SK-N-SH treated with all-trans-retinoic acid at 6 μM for 48 hours (cell line): Measurements from ENCODE around the gene SLC49A3.
"Not testable (repeated sequence)": the region's sequence is repeated elsewhere in the genome, so short reads cannot be mapped to it uniquely, and the experiment has no call there.

ENCODE experiments used
- ATAC-seq: fragments of 200-7000 bp; cut with Tn5 transposase; 3 replicates; pipeline ENCODE4 v1.9.1; 2020; ENCODE audit warnings: mild to moderate bottlenecking, moderate library complexity
- ARNTL ChIP-seq: fragments of 450-650 bp; formaldehyde crosslinking; IDR thresholded peaks from 2 replicates; pipeline ENCODE4 v1.5.0; 2020; ENCODE audit warnings: low read depth, mild to moderate bottlenecking, moderate library complexity, borderline replicate concordance
- BACH2 ChIP-seq: fragments of 250-450 bp; sonication (Bioruptor Pico); IDR thresholded peaks from 2 replicates; pipeline ENCODE4 v1.9.0; 2021; ENCODE audit warnings: mild to moderate bottlenecking, borderline replicate concordance
- CSDC2 ChIP-seq: fragments of 250-450 bp; sonication (Bioruptor Pico); IDR thresholded peaks from 2 replicates; pipeline ENCODE4 v1.5.0; 2020; ENCODE audit warnings: mild to moderate bottlenecking, moderate library complexity
- ESRRG ChIP-seq: fragments of 250-450 bp; sonication (Bioruptor Pico); IDR thresholded peaks from 2 replicates; pipeline ENCODE4 v1.6.1; 2021; ENCODE audit warnings: mild to moderate bottlenecking
- GLIS3 ChIP-seq: fragments of 250-450 bp; sonication (Bioruptor Pico); IDR thresholded peaks from 2 replicates; pipeline ENCODE4 v1.5.0; 2020; ENCODE audit warnings: mild to moderate bottlenecking, moderate library complexity
- ISL1 ChIP-seq: fragments of 250-450 bp; sonication (Bioruptor Pico); IDR thresholded peaks from 2 replicates; pipeline ENCODE4 v2.1.2; 2022; ENCODE audit warnings: mild to moderate bottlenecking, moderate library complexity
- OSR1 ChIP-seq: fragments of 250-450 bp; sonication (Bioruptor Pico); IDR thresholded peaks from 2 replicates; pipeline ENCODE4 v1.8.0; 2022; ENCODE audit warnings: moderate library complexity, mild to moderate bottlenecking, inconsistent platforms
- PPARA ChIP-seq: fragments of 250-450 bp; sonication (Bioruptor Pico); IDR thresholded peaks from 2 replicates; pipeline ENCODE4 v1.5.0; 2020; ENCODE audit warnings: mild to moderate bottlenecking, borderline replicate concordance
- RARB ChIP-seq: fragments of 250-450 bp; sonication (Bioruptor Pico); IDR thresholded peaks from 2 replicates; pipeline ENCODE4 v1.8.0; 2021; ENCODE audit warnings: mild to moderate bottlenecking, moderate library complexity
- SNAI2 ChIP-seq: fragments of 250-450 bp; sonication (Bioruptor Pico); IDR thresholded peaks from 2 replicates; pipeline ENCODE4 v1.5.0; 2020; ENCODE audit warnings: mild to moderate bottlenecking, moderate library complexity
- TCF4 ChIP-seq: fragments of 250-450 bp; sonication (Bioruptor Pico); IDR thresholded peaks from 2 replicates; pipeline ENCODE4 v1.8.0; 2021; ENCODE audit warnings: mild to moderate bottlenecking, moderate library complexity, borderline replicate concordance
- TOX ChIP-seq: fragments of 250-450 bp; sonication (Bioruptor Pico); IDR thresholded peaks from 2 replicates; pipeline ENCODE4 v1.8.0; 2021; ENCODE audit warnings: mild to moderate bottlenecking, moderate library complexity, borderline replicate concordance
- ZC3H10 ChIP-seq: fragments of 250-450 bp; sonication (Bioruptor Pico); IDR thresholded peaks from 2 replicates; pipeline ENCODE4 v1.5.1; 2021; ENCODE audit warnings: mild to moderate bottlenecking, moderate library complexity
- ZFP3 ChIP-seq: fragments of 250-450 bp; sonication (Bioruptor Pico); IDR thresholded peaks from 2 replicates; pipeline ENCODE4 v1.5.0; 2020; ENCODE audit warnings: mild to moderate bottlenecking, moderate library complexity
- ZFP30 ChIP-seq: fragments of 450-650 bp; formaldehyde crosslinking; IDR thresholded peaks from 2 replicates; pipeline ENCODE4 v1.5.0; 2022; ENCODE audit warnings: mild to moderate bottlenecking, moderate library complexity
- ZNF565 ChIP-seq: fragments of 450-650 bp; formaldehyde crosslinking; conservative IDR thresholded peaks from 2 replicates; pipeline ENCODE4 v1.5.0; 2020; ENCODE audit warnings: low read depth, mild to moderate bottlenecking, moderate library complexity
- ZNF70 ChIP-seq: fragments of 450-650 bp; formaldehyde crosslinking; IDR thresholded peaks from 2 replicates; pipeline ENCODE4 v1.5.0; 2020; ENCODE audit warnings: mild to moderate bottlenecking, moderate library complexity
- ZNF8 ChIP-seq: fragments of 450-650 bp; formaldehyde crosslinking; IDR thresholded peaks from 2 replicates; pipeline ENCODE4 v1.5.0; 2020; ENCODE audit warnings: mild to moderate bottlenecking, moderate library complexity
- TF ChIP-seq, protein P1 (sequence below): fragments of 250-450 bp; sonication (Bioruptor Pico); IDR thresholded peaks from 2 replicates; pipeline ENCODE4 v1.5.1; 2020; ENCODE audit warnings: low read depth, mild to moderate bottlenecking, moderate library complexity
- TF ChIP-seq, protein P2 (sequence below): fragments of 250-450 bp; sonication (Bioruptor Pico); IDR thresholded peaks from 2 replicates; pipeline ENCODE4 v1.5.1; 2021; ENCODE audit warnings: mild to moderate bottlenecking, moderate library complexity
- TF ChIP-seq, protein P3 (sequence below): fragments of 250-450 bp; sonication (Bioruptor Pico); IDR thresholded peaks from 2 replicates; pipeline ENCODE4 v1.8.0; 2020; ENCODE audit warnings: mild to moderate bottlenecking, moderate library complexity, borderline replicate concordance
- TF ChIP-seq, protein P4 (sequence below): fragments of 250-450 bp; sonication (Bioruptor Pico); IDR thresholded peaks from 2 replicates; pipeline ENCODE4 v1.5.0; 2020; ENCODE audit warnings: mild to moderate bottlenecking, moderate library complexity
- TF ChIP-seq, protein P5 (sequence below): fragments of 250-450 bp; sonication (Bioruptor Pico); IDR thresholded peaks from 2 replicates; pipeline ENCODE4 v1.8.0; 2021; ENCODE audit warnings: low read depth, mild to moderate bottlenecking, moderate library complexity, borderline replicate concordance

Gene SLC49A3

DNA sequence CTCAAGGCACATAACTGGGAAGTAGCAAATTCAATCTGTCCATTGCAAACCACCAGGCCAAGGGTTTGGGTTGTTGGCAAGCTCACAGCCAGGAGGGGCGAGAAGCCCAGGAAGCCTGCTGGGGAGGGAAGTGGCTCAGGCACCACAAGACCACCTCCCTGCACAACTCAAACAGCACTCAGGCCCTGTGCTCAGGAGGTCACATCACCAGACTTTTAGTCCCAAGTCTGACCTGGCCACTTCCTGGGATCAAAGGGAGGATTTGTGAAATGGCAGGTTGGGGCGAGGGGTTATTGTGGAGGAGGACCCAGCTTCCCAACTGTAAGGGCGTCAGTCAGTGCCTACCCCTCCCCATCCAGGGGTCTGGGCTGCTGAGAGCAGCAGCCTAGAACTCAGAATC, 17.2 kb downstream of the SLC49A3 start:
- no peak for ATAC-seq
- TF ChIP-seq BACH2 (CRISPR knock-in tag), result no peak
- TF ChIP-seq PPARA (CRISPR knock-in tag), result no peak
- no peak for TF ChIP-seq ZC3H10
- no peak for TF ChIP-seq TOX (CRISPR knock-in tag)
- no peak for TF ChIP-seq GLIS3 (CRISPR knock-in tag)
- no peak for TF ChIP-seq OSR1 (CRISPR knock-in tag)
- TF ChIP-seq ZFP30, result no peak
- TF ChIP-seq, protein P1, sequence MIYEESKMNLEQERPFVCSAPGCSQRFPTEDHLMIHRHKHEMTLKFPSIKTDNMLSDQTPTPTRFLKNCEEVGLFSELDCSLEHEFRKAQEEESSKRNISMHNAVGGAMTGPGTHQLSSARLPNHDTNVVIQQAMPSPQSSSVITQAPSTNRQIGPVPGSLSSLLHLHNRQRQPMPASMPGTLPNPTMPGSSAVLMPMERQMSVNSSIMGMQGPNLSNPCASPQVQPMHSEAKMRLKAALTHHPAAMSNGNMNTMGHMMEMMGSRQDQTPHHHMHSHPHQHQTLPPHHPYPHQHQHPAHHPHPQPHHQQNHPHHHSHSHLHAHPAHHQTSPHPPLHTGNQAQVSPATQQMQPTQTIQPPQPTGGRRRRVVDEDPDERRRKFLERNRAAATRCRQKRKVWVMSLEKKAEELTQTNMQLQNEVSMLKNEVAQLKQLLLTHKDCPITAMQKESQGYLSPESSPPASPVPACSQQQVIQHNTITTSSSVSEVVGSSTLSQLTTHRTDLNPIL, result no peak
- TF ChIP-seq TCF4 (CRISPR knock-in tag), result no peak
- no peak for TF ChIP-seq ESRRG (CRISPR knock-in tag)
- no peak for TF ChIP-seq ZNF565 (CRISPR knock-in tag)
- no peak for TF ChIP-seq CSDC2 (CRISPR knock-in tag)
- TF ChIP-seq ARNTL, result no peak
- TF ChIP-seq RARB (CRISPR knock-in tag), result no peak
- TF ChIP-seq ZNF8 (CRISPR knock-in tag), result no peak
- TF ChIP-seq, protein P2, sequence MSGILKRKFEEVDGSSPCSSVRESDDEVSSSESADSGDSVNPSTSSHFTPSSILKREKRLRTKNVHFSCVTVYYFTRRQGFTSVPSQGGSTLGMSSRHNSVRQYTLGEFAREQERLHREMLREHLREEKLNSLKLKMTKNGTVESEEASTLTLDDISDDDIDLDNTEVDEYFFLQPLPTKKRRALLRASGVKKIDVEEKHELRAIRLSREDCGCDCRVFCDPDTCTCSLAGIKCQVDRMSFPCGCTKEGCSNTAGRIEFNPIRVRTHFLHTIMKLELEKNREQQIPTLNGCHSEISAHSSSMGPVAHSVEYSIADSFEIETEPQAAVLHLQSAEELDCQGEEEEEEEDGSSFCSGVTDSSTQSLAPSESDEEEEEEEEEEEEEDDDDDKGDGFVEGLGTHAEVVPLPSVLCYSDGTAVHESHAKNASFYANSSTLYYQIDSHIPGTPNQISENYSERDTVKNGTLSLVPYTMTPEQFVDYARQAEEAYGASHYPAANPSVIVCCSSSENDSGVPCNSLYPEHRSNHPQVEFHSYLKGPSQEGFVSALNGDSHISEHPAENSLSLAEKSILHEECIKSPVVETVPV, result no peak
- TF ChIP-seq, protein P3, sequence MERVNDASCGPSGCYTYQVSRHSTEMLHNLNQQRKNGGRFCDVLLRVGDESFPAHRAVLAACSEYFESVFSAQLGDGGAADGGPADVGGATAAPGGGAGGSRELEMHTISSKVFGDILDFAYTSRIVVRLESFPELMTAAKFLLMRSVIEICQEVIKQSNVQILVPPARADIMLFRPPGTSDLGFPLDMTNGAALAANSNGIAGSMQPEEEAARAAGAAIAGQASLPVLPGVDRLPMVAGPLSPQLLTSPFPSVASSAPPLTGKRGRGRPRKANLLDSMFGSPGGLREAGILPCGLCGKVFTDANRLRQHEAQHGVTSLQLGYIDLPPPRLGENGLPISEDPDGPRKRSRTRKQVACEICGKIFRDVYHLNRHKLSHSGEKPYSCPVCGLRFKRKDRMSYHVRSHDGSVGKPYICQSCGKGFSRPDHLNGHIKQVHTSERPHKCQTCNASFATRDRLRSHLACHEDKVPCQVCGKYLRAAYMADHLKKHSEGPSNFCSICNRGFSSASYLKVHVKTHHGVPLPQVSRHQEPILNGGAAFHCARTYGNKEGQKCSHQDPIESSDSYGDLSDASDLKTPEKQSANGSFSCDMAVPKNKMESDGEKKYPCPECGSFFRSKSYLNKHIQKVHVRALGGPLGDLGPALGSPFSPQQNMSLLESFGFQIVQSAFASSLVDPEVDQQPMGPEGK (CRISPR knock-in tag), result no peak
- TF ChIP-seq, protein P4, sequence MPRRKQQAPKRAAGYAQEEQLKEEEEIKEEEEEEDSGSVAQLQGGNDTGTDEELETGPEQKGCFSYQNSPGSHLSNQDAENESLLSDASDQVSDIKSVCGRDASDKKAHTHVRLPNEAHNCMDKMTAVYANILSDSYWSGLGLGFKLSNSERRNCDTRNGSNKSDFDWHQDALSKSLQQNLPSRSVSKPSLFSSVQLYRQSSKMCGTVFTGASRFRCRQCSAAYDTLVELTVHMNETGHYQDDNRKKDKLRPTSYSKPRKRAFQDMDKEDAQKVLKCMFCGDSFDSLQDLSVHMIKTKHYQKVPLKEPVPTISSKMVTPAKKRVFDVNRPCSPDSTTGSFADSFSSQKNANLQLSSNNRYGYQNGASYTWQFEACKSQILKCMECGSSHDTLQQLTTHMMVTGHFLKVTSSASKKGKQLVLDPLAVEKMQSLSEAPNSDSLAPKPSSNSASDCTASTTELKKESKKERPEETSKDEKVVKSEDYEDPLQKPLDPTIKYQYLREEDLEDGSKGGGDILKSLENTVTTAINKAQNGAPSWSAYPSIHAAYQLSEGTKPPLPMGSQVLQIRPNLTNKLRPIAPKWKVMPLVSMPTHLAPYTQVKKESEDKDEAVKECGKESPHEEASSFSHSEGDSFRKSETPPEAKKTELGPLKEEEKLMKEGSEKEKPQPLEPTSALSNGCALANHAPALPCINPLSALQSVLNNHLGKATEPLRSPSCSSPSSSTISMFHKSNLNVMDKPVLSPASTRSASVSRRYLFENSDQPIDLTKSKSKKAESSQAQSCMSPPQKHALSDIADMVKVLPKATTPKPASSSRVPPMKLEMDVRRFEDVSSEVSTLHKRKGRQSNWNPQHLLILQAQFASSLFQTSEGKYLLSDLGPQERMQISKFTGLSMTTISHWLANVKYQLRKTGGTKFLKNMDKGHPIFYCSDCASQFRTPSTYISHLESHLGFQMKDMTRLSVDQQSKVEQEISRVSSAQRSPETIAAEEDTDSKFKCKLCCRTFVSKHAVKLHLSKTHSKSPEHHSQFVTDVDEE, result no peak
- no peak for TF ChIP-seq ZNF70 (CRISPR knock-in tag)

DNA sequence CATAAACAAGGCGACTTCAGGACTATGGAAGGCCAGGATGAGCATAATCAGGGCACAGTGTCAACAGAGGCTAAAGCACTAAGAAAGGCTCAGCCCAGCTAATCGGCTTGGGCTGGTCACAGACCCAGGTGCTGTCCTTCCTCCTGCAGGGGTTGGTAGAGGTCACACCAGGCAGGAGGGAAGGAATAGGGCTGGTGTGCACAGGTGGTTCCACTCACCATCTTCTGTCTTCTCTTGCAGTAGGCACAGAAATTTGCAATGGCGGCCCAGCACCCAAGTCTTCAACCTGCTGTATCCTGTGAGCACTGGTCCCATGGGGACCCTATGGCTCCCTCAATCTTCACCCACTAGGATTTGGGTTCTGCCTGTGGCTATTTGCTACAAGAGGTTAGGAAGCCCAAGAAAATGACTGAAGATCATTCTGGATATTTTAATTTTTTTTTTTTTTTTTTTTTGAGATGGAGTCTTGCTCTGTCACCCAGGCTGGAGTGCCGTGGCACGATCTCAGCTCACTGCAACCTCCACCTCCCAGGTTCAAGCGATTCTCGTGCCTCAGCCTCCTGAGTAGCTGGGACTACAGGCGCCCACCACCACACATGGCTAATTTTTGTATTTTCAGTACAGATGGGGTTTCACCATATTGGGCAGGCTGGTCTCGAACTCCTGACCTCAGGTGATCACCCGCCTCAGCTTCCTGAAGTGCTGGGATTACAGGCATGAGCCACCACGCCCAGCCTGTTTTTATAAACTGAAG, 19.0 kb downstream of the SLC49A3 start:
- not testable (repeated sequence) for ATAC-seq

DNA sequence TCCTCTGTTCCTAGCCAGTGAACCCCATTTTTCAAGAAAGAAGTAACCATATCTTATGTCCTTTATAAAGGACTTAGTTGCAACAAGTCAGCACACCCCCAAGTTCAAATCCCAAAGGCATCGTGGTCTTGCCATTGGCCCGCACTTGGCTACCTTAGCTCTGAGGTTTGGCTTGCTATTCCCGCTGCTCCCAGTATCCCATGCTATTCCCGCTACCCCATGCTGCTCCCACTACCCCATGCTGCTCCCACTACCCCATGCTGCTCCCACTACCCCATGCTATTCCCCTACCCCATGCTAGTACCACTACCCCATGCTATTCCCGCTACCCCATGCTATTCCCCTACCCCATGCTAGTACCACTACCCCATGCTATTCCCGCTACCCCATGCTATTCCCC, 20.7 kb downstream of the SLC49A3 start:
- ATAC-seq, result not testable (repeated sequence)

DNA sequence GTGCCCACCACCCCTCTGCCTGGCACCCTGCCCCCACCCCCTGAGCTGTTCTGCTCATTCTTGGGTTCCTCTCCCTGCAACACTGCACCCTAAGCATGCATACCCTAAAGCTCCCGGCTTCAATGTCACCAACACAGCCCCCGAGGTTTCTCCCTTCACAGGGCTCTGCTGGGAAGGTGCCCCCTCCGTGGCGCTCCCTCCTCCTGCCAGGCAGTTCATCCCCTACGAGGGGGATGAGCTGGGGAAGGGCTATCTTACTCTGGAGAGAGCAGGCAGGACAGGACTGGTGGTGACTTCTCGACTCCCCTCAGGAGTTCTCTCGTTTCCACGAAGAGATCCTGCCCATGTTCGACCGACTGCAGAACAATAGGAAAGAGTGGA, 21.4 kb downstream of the SLC49A3 start:
- no peak for TF ChIP-seq TCF4 (CRISPR knock-in tag)
- no peak for TF ChIP-seq ZC3H10
- no peak for TF ChIP-seq ZNF565 (CRISPR knock-in tag)
- TF ChIP-seq ARNTL, result no peak
- no peak; the same call in 1 of the 3 replicates for ATAC-seq

DNA sequence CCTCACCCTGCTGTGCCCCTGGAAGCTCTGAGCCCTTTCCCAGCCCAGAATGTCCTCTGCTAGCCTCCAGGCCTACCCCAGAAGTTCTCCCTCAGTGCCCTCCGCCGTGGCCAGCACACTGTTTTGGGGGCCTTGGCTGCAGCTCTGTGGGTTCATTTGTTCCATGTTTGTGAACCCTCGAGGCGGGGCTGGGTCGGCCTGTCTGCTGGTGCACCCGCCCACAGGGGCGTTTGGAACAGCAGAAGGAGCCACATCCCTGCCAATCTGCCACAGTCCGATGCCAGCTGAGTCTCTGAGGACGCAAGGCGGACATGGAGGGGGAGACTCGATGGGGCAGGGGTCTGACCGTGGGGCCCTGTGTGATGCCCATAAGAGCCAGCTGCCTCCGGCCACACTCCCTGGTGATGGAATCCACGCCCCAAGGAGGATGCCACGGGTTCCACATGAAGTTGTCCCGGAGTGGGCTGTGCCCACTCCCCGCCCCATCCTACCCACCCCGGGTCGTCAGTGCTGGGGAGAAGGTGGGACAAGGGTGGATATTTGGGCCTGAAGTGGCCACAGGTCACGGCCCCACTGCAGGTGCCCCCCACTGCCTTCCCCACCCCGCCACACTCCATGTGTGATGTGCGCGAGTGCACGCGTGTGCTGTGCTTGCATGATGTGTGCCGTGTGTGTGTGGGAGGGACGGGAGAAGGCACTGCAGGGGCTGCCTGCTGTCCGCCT, 22.0 kb downstream of the SLC49A3 start:
- ATAC-seq, result no peak
- no peak for TF ChIP-seq ISL1 (CRISPR knock-in tag)
- TF ChIP-seq ESRRG (CRISPR knock-in tag), result no peak
- no peak for TF ChIP-seq TCF4 (CRISPR knock-in tag)
- no peak for TF ChIP-seq PPARA (CRISPR knock-in tag)
- TF ChIP-seq ARNTL, result no peak
- TF ChIP-seq, protein P5, sequence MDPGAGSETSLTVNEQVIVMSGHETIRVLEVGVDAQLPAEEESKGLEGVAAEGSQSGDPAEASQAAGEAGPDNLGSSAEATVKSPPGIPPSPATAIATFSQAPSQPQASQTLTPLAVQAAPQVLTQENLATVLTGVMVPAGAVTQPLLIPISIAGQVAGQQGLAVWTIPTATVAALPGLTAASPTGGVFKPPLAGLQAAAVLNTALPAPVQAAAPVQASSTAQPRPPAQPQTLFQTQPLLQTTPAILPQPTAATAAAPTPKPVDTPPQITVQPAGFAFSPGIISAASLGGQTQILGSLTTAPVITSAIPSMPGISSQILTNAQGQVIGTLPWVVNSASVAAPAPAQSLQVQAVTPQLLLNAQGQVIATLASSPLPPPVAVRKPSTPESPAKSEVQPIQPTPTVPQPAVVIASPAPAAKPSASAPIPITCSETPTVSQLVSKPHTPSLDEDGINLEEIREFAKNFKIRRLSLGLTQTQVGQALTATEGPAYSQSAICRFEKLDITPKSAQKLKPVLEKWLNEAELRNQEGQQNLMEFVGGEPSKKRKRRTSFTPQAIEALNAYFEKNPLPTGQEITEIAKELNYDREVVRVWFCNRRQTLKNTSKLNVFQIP, result no peak
- no peak for TF ChIP-seq BACH2 (CRISPR knock-in tag)
- no peak for TF ChIP-seq ZFP3 (CRISPR knock-in tag)
- TF ChIP-seq RARB (CRISPR knock-in tag), result no peak
- TF ChIP-seq ZFP30, result no peak
- TF ChIP-seq ZNF8 (CRISPR knock-in tag), result no peak
- TF ChIP-seq SNAI2 (CRISPR knock-in tag), result no peak
- no peak for TF ChIP-seq OSR1 (CRISPR knock-in tag)
- TF ChIP-seq, protein P2, result no peak
- TF ChIP-seq GLIS3 (CRISPR knock-in tag), result no peak
- no peak for TF ChIP-seq ZNF70 (CRISPR knock-in tag)
